Fibroblast of lung (primary cell): ENCODE measurements around the gene SLC5A5. TPM values are rescaled to one million over a fixed set of nuclear protein-coding genes. Genes with fewer than 3 reads are reported as not detected.
"Not testable (repeated sequence)": the region's sequence is repeated elsewhere in the genome, so short reads cannot be mapped to it uniquely, and the experiment has no call there.

Experiments used
- DNase-seq, 2 donors: peaks; one replicate each; pipeline versions ENCODE4 v3.0.0 to v3.0.0-alpha.2; 2010; ENCODE audit warnings: low read depth in 2 of 2
- H2AFZ ChIP-seq: 2 replicates; pipeline ENCODE4 v1.5.1; 2012; ENCODE audit warnings: low read length, control low read depth, inconsistent platforms
- H3K27ac ChIP-seq: 2 replicates; pipeline ENCODE4 v1.5.1; 2011; ENCODE audit warnings: low read length, control low read depth; ENCODE audit not compliant: insufficient read depth
- H3K27me3 ChIP-seq: 2 replicates; pipeline ENCODE4 v1.5.1; 2011; ENCODE audit warnings: mild to moderate bottlenecking, low read length; ENCODE audit not compliant: control insufficient read depth, insufficient read depth
- H3K36me3 ChIP-seq: 2 replicates; pipeline ENCODE4 v1.5.1; 2011; ENCODE audit warnings: low read length; ENCODE audit not compliant: control insufficient read depth, insufficient read depth
- H3K4me1 ChIP-seq: 2 replicates; pipeline ENCODE4 v1.5.1; 2011; ENCODE audit warnings: low read length; ENCODE audit not compliant: control insufficient read depth, insufficient read depth; ENCODE audit errors: extremely low read depth
- H3K4me2 ChIP-seq: 2 replicates; pipeline ENCODE4 v1.5.1; 2011; ENCODE audit warnings: low read length, control low read depth; ENCODE audit not compliant: insufficient read depth; ENCODE audit errors: extremely low read depth
- H3K4me3 ChIP-seq, 4 experiments: fragments of 200-600 bp in 1 of 4; sonication (generic) in 1 of 4; replicated peaks in 1 of 4; 2 replicates each; pipeline ENCODE4 v1.5.1; 2011 to 2016; ENCODE audit warnings: low read length in 4 of 4, low read depth in 3 of 4, mild to moderate bottlenecking in 3 of 4, control low read depth in 2 of 4, inconsistent platforms in 1 of 4, mixed read lengths in 1 of 4; ENCODE audit not compliant: insufficient read depth in 1 of 4; ENCODE audit errors: control extremely low read depth in 1 of 4
- H3K79me2 ChIP-seq: 2 replicates; pipeline ENCODE4 v1.5.1; 2012; ENCODE audit warnings: mild to moderate bottlenecking, low read length, inconsistent platforms; ENCODE audit not compliant: control insufficient read depth, insufficient read depth
- H3K9ac ChIP-seq: 2 replicates; pipeline ENCODE4 v1.5.1; 2011; ENCODE audit warnings: mild to moderate bottlenecking, low read length, control low read depth; ENCODE audit not compliant: insufficient read depth
- H3K9me3 ChIP-seq: 2 replicates; pipeline ENCODE4 v1.5.1; 2012; ENCODE audit warnings: low read depth, low read length; ENCODE audit not compliant: control insufficient read depth, insufficient read depth
- H4K20me1 ChIP-seq: 2 replicates; pipeline ENCODE4 v1.5.1; 2011; ENCODE audit warnings: low read length; ENCODE audit not compliant: control insufficient read depth, insufficient read depth; ENCODE audit errors: extremely low read depth
- CTCF ChIP-seq, 2 donors: IDR thresholded peaks in 1 of 2; conservative IDR thresholded peaks in 1 of 2; 1 replicate in 1 of 2; 2 replicates in 1 of 2; pipeline ENCODE4 v1.5.1; 2011 to 2012; ENCODE audit warnings: low read length in 2 of 2, control low read depth in 1 of 2, inconsistent platforms in 1 of 2, low read depth in 1 of 2, mild to moderate bottlenecking in 1 of 2
- EZH2 ChIP-seq: IDR thresholded peaks from 2 replicates; pipeline ENCODE4 v1.5.1; 2012; ENCODE audit warnings: low read length, control low read depth, mild to moderate bottlenecking; ENCODE audit errors: missing control alignments
- polyA plus RNA-seq, 2 donors: library from polyadenylated mRNA; depleted of rRNA in 1 of 2; stranded (reverse) in 1 of 2; unstranded in 1 of 2; fragments of >200 nt; gene quantifications; 2 replicates each; pipeline ENCODE4 v1.2.1, GENCODE V29; 2011 to 2012; ENCODE audit warnings: missing spikeins in 1 of 2
- total RNA-seq: library from RNA; depleted of rRNA; stranded (reverse); fragments of >200 nt; gene quantifications from 2 replicates; pipeline ENCODE4 v1.2.1, GENCODE V29; 2014

SLC5A5 gene
- total and polyA plus RNA-seq, 2 donors (not counting 1 experiment from before 2014, with no cell fraction given) = not detected

DNA sequence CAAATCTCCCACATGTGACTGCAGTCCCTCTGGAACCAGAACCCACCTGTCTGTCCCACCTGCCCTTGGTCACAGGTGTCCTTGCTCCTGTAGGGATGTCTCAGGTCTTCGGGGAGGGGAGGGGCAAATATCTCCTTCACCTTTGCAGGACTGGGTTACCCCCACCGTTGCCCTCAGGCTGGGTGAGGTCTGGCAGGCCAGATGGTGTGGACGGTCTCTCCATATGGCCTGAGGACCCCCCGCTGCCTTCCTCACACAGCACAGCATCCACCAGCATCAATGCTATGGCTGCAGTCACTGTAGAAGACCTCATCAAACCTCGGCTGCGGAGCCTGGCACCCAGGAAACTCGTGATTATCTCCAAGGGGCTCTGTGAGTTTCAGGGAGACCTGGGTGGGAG is 10.0 kb downstream of the SLC5A5 start:
- Histone ChIP-seq H3K9me3 (no peaks in the 10 kb centered on the region), H3K27me3 (no peaks in the 10 kb centered on the region), H3K27ac (no peak overlapping the region), H2AFZ (no peak overlapping the region), H3K4me2 (no peak overlapping the region), H3K9ac (no peak overlapping the region), H3K79me2 (no peaks in the 10 kb centered on the region), H3K4me1 (no peaks in the 10 kb centered on the region), H3K4me3 (no peak overlapping the region), H3K36me3 (no peaks in the 10 kb centered on the region), H4K20me1 (no peaks in the 10 kb centered on the region)
- no peak for DNase-seq
- TF ChIP-seq EZH2 = no peak

DNA sequence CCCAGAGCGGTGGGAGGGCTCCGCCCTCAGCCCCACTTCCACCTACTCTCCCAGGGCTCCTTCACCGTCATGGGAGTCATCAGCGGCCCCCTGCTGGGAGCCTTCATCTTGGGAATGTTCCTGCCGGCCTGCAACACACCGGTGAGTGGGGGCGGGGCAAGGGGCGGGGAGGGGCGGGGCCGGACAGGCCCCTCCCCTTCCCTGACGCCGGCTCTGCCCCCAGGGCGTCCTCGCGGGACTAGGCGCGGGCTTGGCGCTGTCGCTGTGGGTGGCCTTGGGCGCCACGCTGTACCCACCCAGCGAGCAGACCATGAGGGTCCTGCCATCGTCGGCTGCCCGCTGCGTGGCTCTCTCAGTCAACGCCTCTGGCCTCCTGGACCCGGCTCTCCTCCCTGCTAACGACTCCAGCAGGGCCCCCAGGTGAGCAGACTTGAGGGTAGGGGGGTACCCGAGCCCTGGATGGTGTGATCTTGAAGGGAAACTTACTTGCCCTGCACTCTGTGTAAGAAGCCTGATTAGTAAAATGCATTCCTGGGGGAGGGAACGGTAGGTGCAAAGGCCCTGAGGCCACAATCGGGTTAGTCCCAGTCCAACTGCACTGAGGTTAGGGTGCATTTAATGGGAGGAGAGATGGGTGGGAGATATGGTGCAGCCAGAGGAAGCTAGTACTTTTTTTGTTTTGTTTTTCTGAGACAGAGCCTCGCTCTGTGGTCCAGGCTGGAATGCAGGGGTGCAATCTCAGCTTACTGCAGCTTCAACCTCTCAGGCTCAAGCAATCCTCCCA is 12.1 kb downstream of the SLC5A5 start:
- no peak for DNase-seq

GRCh38 chr19:17886515-17886914 is 14.8 kb downstream of the SLC5A5 start:
- no peak overlapping the region for H3K4me3 ChIP-seq
- H3K27me3 ChIP-seq = no peaks in the 10 kb centered on the region
- H3K4me1 ChIP-seq = no peaks in the 10 kb centered on the region
- H3K9ac ChIP-seq = no peak overlapping the region
- H3K4me2 ChIP-seq = no peak overlapping the region
- no peak for DNase-seq
- no peak for TF ChIP-seq EZH2
- no peak for TF ChIP-seq CTCF (conservative IDR thresholded peaks at IDR 0.05 in 1 of 2, IDR thresholded peaks at IDR 0.05 in 1 of 2; ENCODE audit: low read depth in 1 of 2, low read length in 2 of 2)
- H3K9me3 ChIP-seq = no peaks in the 10 kb centered on the region
- no peaks in the 10 kb centered on the region for H3K36me3 ChIP-seq
- H2AFZ ChIP-seq = no peak overlapping the region
- H3K79me2 ChIP-seq = no peaks in the 10 kb centered on the region
- no peak overlapping the region for H3K27ac ChIP-seq
- H4K20me1 ChIP-seq = no peaks in the 10 kb centered on the region

More for the DNA sequence above, 12.1 kb downstream of the SLC5A5 start:
- Histone ChIP-seq H3K79me2 (no peaks in the 10 kb centered on the region), H3K36me3 (no peaks in the 10 kb centered on the region), H4K20me1 (no peaks in the 10 kb centered on the region), H3K9me3 (no peaks in the 10 kb centered on the region), H3K27me3 (no peaks in the 10 kb centered on the region), H3K4me1 (no peaks in the 10 kb centered on the region), H3K4me3 (no peak overlapping the region), H3K9ac (no peak overlapping the region), H3K4me2 (no peak overlapping the region), H3K27ac (no peak overlapping the region), H2AFZ (no peak overlapping the region)
- TF ChIP-seq CTCF (conservative IDR thresholded peaks at IDR 0.05 in 1 of 2, IDR thresholded peaks at IDR 0.05 in 1 of 2; ENCODE audit: low read depth in 1 of 2, low read length in 2 of 2) = no peak

GRCh38 chr19:17887221-17887620 is 15.5 kb downstream of the SLC5A5 start:
- not testable (repeated sequence) for H3K4me3 ChIP-seq, H3K4me1 ChIP-seq, H3K27ac ChIP-seq, H2AFZ ChIP-seq, H3K9ac ChIP-seq, H3K4me2 ChIP-seq, H3K27me3 ChIP-seq, H4K20me1 ChIP-seq, H3K9me3 ChIP-seq, H3K36me3 ChIP-seq, H3K79me2 ChIP-seq, DNase-seq
